Ovary (tissue), 9 donors: ENCODE results near the gene HS6ST3. TPM values are rescaled to one million over a fixed set of nuclear protein-coding genes. Genes with fewer than 3 reads are reported as not detected.

ENCODE experiments used
- DNase-seq, 5 donors: peaks; one replicate each; pipeline ENCODE4 v3.0.0-alpha.2; 2019 to 2020
- H3K27ac ChIP-seq, 2 donors: fragments of 200-600 bp; one replicate each; pipeline versions ENCODE4 v1.5.1 to v1.8.0; 2019 to 2022
- H3K27me3 ChIP-seq: fragments of 200-600 bp; one replicate; pipeline ENCODE4 v1.8.0; 2022
- H3K36me3 ChIP-seq: fragments of 200-600 bp; sonication (generic); one replicate; pipeline ENCODE4 v1.5.1; 2019
- H3K4me1 ChIP-seq: one replicate; pipeline ENCODE4 v1.8.1; 2013; ENCODE audit warnings: mild to moderate bottlenecking, moderate library complexity; ENCODE audit not compliant: insufficient read depth
- H3K4me3 ChIP-seq: fragments of 200-600 bp; sonication (generic); one replicate; pipeline ENCODE4 v1.5.1; 2017
- H3K9me3 ChIP-seq, 2 donors: fragments of 200-600 bp in 1 of 2; sonication (generic) in 1 of 2; one replicate each; pipeline versions ENCODE4 v1.5.1 to v1.8.1; 2013 to 2019; ENCODE audit warnings: mild to moderate bottlenecking in 1 of 2, moderate library complexity in 1 of 2
- CTCF ChIP-seq, 3 donors: fragments of 450-650 bp in 2 of 3; fragments of 200-600 bp in 1 of 3; IDR thresholded peaks; one replicate each; pipeline versions ENCODE4 v1.5.1 to v1.8.0; 2016 to 2022; ENCODE audit warnings: antibody characterized with exemption in 3 of 3, mild to moderate bottlenecking in 1 of 3
- EP300 ChIP-seq: sonication (generic); formaldehyde crosslinking; IDR thresholded peaks from one replicate; pipeline ENCODE4 v1.6.1; 2017; ENCODE audit warnings: antibody characterized with exemption
- POLR2A ChIP-seq: fragments of 450-650 bp; IDR thresholded peaks from one replicate; pipeline ENCODE4 v1.6.1; 2017; ENCODE audit warnings: antibody characterized with exemption, mild to moderate bottlenecking, moderate library complexity
- WGBS, 3 donors: extraction: QIAGEN DNeasy Blood & Tissue Kit in 1 of 3; methylation state at CpG; one replicate each; pipeline versions ENCODE4 v1.1.5 to v1.1.7; 2013 to 2017; 5-methylcytosine and 5-hydroxymethylcytosine counted together
- intact Hi-C, 4 donors: fragments of 100-400 bp; cut with DNase I; formaldehyde crosslinking; loops; one replicate each; pipeline versions ENCODE4 v1.11.0 to v1.15.1; 2022 to 2023
- polyA plus RNA-seq, 2 donors: library from polyadenylated mRNA; stranded (reverse); fragments of 200-250 nt in 1 of 2; fragments of 350-450 nt in 1 of 2; fragmentation: Illumina TruSeq in 1 of 2; extraction: RNeasy Lipid Tissue Mini Kit (QIAGEN cat#74804) in 1 of 2; gene quantifications; one replicate each; pipeline ENCODE4 v1.2.3, GENCODE V29; 2013 to 2014
- total RNA-seq, 7 donors: library from RNA; depleted of rRNA in 2 of 7; stranded (reverse); fragments of >200 nt in 2 of 7; fragmentation: NEBNext Ultra II Directional in 3 of 7; extraction: Animal tissue kit (Norgen Biotek cat#: 25700) in 3 of 7; gene quantifications; one replicate each; pipeline versions ENCODE4 v1.1.0 to v1.2.4, GENCODE V29; 2016 to 2023
- donor health status: DM: no; HTN: no; CAD: no; lungs with moderate emphysema.
- donor health status: DM: no; HTN: no; CAD: no.
- donor health status: Bipolar disorder and iron deficiency.
- donor health status: DM: yes; HTN: yes; CAD: no.
- donor health status: DM: no; HTN: no; CAD: no.
- donor health status: DM: yes; HTN: yes; CAD: no.

HS6ST3 gene
- total and polyA plus RNA-seq, 9 donors: 0.05 to 0.46 (median 0.19) TPM; not detected in 3

GRCh38 chr13:96141032-96141431, 51.1 kb downstream of the HS6ST3 start:
- H3K9me3 ChIP-seq: no peaks in the 10 kb centered on the region
- H3K4me1 ChIP-seq: no peaks in the 10 kb centered on the region
- no peak overlapping the region for H3K27ac ChIP-seq
- intact Hi-C loops: no loop called here
- TF ChIP-seq POLR2A: no peak
- no peak for TF ChIP-seq CTCF (IDR thresholded peaks at IDR 0.05)
- no peak for TF ChIP-seq EP300
- 75% methylated on average over 3 of the region's 3 CpGs for WGBS, 3 donors
- H3K36me3 ChIP-seq: no peaks in the 10 kb centered on the region
- H3K4me3 ChIP-seq: no peak overlapping the region
- no peak for DNase-seq
- H3K27me3 ChIP-seq: no peaks in the 10 kb centered on the region

GRCh38 chr13:96159725-96160124, 69.8 kb downstream of the HS6ST3 start:
- no peak for DNase-seq
- H3K36me3 ChIP-seq: no peaks in the 10 kb centered on the region
- TF ChIP-seq CTCF (IDR thresholded peaks at IDR 0.05) (no peak), POLR2A (no peak), EP300 (no peak)
- no peaks in the 10 kb centered on the region for H3K27me3 ChIP-seq
- no peak overlapping the region for H3K27ac ChIP-seq
- WGBS, 3 donors: 91 to 92% (median 91%) methylated on average over 2 of the region's 2 CpGs
- H3K9me3 ChIP-seq: no peaks in the 10 kb centered on the region
- no peaks in the 10 kb centered on the region for H3K4me1 ChIP-seq
- no peak overlapping the region for H3K4me3 ChIP-seq
- intact Hi-C loops: no loop called here

- Histone ChIP-seq H3K9me3 (no peaks in the 10 kb centered on the region), H3K4me1 (no peaks in the 10 kb centered on the region), H3K27me3 (no peaks in the 10 kb centered on the region), H3K36me3 (no peaks in the 10 kb centered on the region), H3K27ac (no peak overlapping the region), H3K4me3 (no peak overlapping the region)
- TF ChIP-seq EP300 (no peak), CTCF (IDR thresholded peaks at IDR 0.05) (no peak), POLR2A (no peak)
- no peak for DNase-seq
- 57 to 62% (median 62%) methylated on average over 3 of the region's 3 CpGs for WGBS, 3 donors
- intact Hi-C loops: no loop called here
Observed at GRCh38 chr13:96161141-96161540, 71.2 kb downstream of the HS6ST3 start.

GRCh38 chr13:96165840-96166239, 75.9 kb downstream of the HS6ST3 start:
- whole genome bisulfite sequencing, 3 donors: 79 to 88% (median 85%) methylated on average over 1 of the region's 1 CpG
- TF ChIP-seq CTCF (IDR thresholded peaks at IDR 0.05): no peak

GRCh38 chr13:96172066-96172465, 82.2 kb downstream of the HS6ST3 start:
- Histone ChIP-seq H3K4me1 (no peaks in the 10 kb centered on the region), H3K27ac (no peak overlapping the region), H3K9me3 (no peaks in the 10 kb centered on the region), H3K4me3 (no peak overlapping the region), H3K27me3 (no peaks in the 10 kb centered on the region), H3K36me3 (no peaks in the 10 kb centered on the region)
- intact Hi-C loops: no loop called here
- 64 to 70% (median 67%) methylated on average over 1 of the region's 1 CpG for WGBS, 3 donors
- TF ChIP-seq POLR2A (no peak), EP300 (no peak), CTCF (IDR thresholded peaks at IDR 0.05) (no peak)
- DNase-seq: no peak

More at GRCh38 chr13:96165840-96166239, 75.9 kb downstream of the HS6ST3 start:
- Histone ChIP-seq H3K9me3 (no peaks in the 10 kb centered on the region), H3K4me1 (no peaks in the 10 kb centered on the region), H3K36me3 (no peaks in the 10 kb centered on the region), H3K27ac (no peak overlapping the region), H3K4me3 (no peak overlapping the region), H3K27me3 (no peaks in the 10 kb centered on the region)
- no peak for DNase-seq
- intact Hi-C loops: no loop called here
